Measurements from ENCODE around the gene UCKL1. TPM values are rescaled to one million over a fixed set of nuclear protein-coding genes. Genes with fewer than 3 reads are reported as not detected.

UCKL1 gene
- total RNA-seq, 2 experiments from 2014 or later: 41.3 to 46.1 TPM

DNA sequence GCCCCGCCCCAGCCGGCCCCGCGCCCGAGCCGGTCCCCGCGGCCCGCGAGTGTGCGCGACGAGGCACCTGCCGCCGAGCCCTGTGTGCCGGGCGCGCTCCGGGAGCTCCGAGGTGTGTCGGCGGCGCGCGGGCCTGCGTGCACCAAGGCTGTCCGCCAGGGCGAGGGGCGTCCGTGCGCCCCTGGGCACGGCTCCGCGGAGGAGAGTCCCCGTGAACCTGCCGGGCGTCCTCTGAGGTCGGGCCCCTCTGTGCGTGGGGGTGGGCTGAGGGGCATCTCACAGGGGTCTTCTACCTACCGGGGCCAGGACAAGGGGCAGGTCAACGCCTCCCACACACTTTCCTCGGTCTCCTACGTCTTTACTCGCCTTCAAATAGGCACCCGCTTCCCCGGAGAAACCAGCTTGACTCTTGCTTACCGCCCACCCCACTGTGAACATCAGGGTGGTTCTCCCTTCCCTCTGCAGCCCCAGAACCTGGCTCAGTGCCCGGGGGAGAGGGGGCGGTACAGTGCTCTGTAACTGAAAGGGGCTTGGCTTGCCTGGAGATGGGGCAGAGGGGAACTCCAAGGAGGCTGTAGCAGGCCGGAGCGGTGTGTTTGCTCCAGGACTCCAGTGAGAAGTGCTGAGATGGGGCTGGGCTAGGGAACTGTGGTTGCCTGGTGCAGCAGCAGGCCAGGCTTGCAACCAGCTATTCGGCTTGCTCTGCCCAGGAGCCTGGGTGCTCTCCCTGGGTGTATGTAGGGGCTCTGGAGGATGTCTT is 23.5 kb upstream of the UCKL1 start, which contains the start of gene SAMD10:
TSS of gene SAMD10 (minus strand) at position 86 of the 760 bp plus-strand sequence. CDS start 175 bp downstream, outside the sequence.
- TF ChIP-seq, protein P1, sequence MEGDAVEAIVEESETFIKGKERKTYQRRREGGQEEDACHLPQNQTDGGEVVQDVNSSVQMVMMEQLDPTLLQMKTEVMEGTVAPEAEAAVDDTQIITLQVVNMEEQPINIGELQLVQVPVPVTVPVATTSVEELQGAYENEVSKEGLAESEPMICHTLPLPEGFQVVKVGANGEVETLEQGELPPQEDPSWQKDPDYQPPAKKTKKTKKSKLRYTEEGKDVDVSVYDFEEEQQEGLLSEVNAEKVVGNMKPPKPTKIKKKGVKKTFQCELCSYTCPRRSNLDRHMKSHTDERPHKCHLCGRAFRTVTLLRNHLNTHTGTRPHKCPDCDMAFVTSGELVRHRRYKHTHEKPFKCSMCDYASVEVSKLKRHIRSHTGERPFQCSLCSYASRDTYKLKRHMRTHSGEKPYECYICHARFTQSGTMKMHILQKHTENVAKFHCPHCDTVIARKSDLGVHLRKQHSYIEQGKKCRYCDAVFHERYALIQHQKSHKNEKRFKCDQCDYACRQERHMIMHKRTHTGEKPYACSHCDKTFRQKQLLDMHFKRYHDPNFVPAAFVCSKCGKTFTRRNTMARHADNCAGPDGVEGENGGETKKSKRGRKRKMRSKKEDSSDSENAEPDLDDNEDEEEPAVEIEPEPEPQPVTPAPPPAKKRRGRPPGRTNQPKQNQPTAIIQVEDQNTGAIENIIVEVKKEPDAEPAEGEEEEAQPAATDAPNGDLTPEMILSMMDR (IDR thresholded peaks at IDR 0.05): peak; percentile 33
- CTCF ChIA-PET: interaction anchor here (0.6 to 3.8 kb wide), 10 partner anchors 21 to 140 kb away, joined by 3 to 40 read pairs (median 4); partner anchors contain the start of genes TPD52L2 and UCKL1

DNA sequence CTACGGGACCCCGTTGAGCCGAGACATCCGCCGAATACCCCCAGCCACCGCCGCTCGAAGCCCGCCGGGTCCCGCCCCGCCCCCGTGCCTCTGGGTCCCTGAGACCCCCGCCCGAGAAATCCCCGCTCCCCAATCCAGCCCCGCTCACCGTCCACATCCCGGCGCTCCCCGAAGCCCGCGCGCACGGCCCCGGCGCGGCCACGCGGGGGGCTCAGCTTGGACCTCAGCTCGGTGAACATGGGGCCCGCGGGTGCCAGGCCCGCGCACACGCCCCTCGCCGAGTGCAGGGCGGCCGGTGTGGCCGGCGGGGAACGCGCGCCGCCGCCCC is 23.0 kb upstream of the UCKL1 start:
- H3K27ac Mint-ChIP-seq: no peak overlapping the region
- no peaks in the 10 kb centered on the region for H3K27me3 Mint-ChIP-seq
- H3K9me3 Mint-ChIP-seq: no peaks in the 10 kb centered on the region
- H3K27ac ChIP-seq (ENCODE audit: low read depth in 1 of 2, low read length in 2 of 2): peak overlapping the region; percentile 56 to 73
- peaks cover 29% of the 10 kb centered on the region for H3K36me3 ChIP-seq (ENCODE audit: insufficient read depth, low read length)
- intact Hi-C loops (cut with DNase I, micrococcal nuclease): loop anchor here (5.0 to 10.0 kb wide), 5 partner anchors 194 to 542 kb away; partner anchors contain the start of genes ARFRP1 (in 2 of the 2), ZGPAT (in 2 of the 2) and PTK6 (in 1 of the 2)
- H3K4me3 Mint-ChIP-seq: peak overlapping the region; percentile 88
- ATAC-seq (ENCODE audit: poor library complexity) (no peak), DNase-seq (no peak)
- no peaks in the 10 kb centered on the region for H3K9me3 ChIP-seq (ENCODE audit: control insufficient read depth in 1 of 2, insufficient read depth in 1 of 2, low read length in 2 of 2)
- ChIA-PET CTCF (interaction anchor here (0.7 to 3.8 kb wide), 4 partner anchors 20 to 141 kb away, joined by 3 to 40 read pairs (median 9); partner anchors contain the start of gene UCKL1), POLR2A (interaction anchor here (1.0 to 2.3 kb wide), 7 partner anchors 17 to 459 kb away, joined by 3 to 36 read pairs (median 7); partner anchors contain the start of genes PPDPF, TPD52L2 and UCKL1)
- peak overlapping the region; percentile 78 for H3K4me3 ChIP-seq (ENCODE audit: low read length)
- TF ChIP-seq, protein P1 (IDR thresholded peaks at IDR 0.05): no peak
- H3K4me1 ChIP-seq (ENCODE audit: insufficient read depth, low read length): peaks cover 63% of the 10 kb centered on the region
- no peaks in the 10 kb centered on the region for H3K27me3 ChIP-seq (ENCODE audit: control insufficient read depth in 1 of 2, insufficient read depth in 2 of 2, low read length in 2 of 2)
- H3K4me1 Mint-ChIP-seq (ENCODE audit: low read depth): peaks cover 68% of the 10 kb centered on the region
- peaks cover 58% of the 10 kb centered on the region for H3K36me3 Mint-ChIP-seq (ENCODE audit: low read depth)

More for the DNA sequence above, 23.5 kb upstream of the UCKL1 start, which contains the start of gene SAMD10:
- peak; percentile 29 for ATAC-seq (ENCODE audit: poor library complexity)
- Histone ChIP-seq H3K9me3 (ENCODE audit: control insufficient read depth in 1 of 2, insufficient read depth in 1 of 2, low read length in 2 of 2) (no peaks in the 10 kb centered on the region), H3K27me3 (ENCODE audit: control insufficient read depth in 1 of 2, insufficient read depth in 2 of 2, low read length in 2 of 2) (no peaks in the 10 kb centered on the region), H3K36me3 (ENCODE audit: insufficient read depth, low read length) (peaks cover 30% of the 10 kb centered on the region), H3K4me3 (ENCODE audit: low read length) (peak within 1 kb of the TSS; percentile 78), H3K4me1 (ENCODE audit: insufficient read depth, low read length) (peaks cover 60% of the 10 kb centered on the region), H3K27ac (ENCODE audit: low read depth in 1 of 2, low read length in 2 of 2) (peak within 1 kb of the TSS; percentile 85 to 87)
- Mint-ChIP-seq H3K4me3 (peak within 1 kb of the TSS; percentile 90), H3K27me3 (no peaks in the 10 kb centered on the region), H3K4me1 (ENCODE audit: low read depth) (peaks cover 69% of the 10 kb centered on the region), H3K36me3 (ENCODE audit: low read depth) (peaks cover 62% of the 10 kb centered on the region), H3K9me3 (no peaks in the 10 kb centered on the region), H3K27ac (peak within 1 kb of the TSS; percentile 98)
- DNase-seq: peak in 13 of 14 experiments; percentile 45 to 86 (median 60)
- POLR2A ChIA-PET: interaction anchor here (0.5 to 2.3 kb wide), 16 partner anchors 9 to 459 kb away, joined by 3 to 36 read pairs (median 3); partner anchors contain the start of genes PPDPF, RTEL1, TPD52L2 and UCKL1
- intact Hi-C loops (cut with DNase I, micrococcal nuclease): loop anchor here (2.0 to 10.0 kb wide), 10 partner anchors 55 to 542 kb away; partner anchors contain the start of genes ARFRP1 (in 2 of the 2), ZGPAT (in 2 of the 2), C20orf204 (in 1 of the 2) and PTK6 (in 1 of the 2)

Data from CD4-positive, alpha-beta T cell (primary cell).